ENCODE results near the gene SETBP1. TPM values are rescaled to one million over a fixed set of nuclear protein-coding genes. Genes with fewer than 3 reads are reported as not detected.

SETBP1 gene
- total RNA-seq, 1 experiment from 2014 or later, result 0.05 TPM

GRCh38 chr18:44714376-44714775, 33.7 kb downstream of the SETBP1 start:
- ATAC-seq, result no peak
- Histone ChIP-seq H3K4me1 (ENCODE audit: control insufficient read depth in 1 of 2, insufficient read depth in 2 of 2, low read length in 2 of 2) (no peaks in the 10 kb centered on the region), H2AFZ (ENCODE audit: low read depth, low read length, poor library complexity, severe bottlenecking) (no peak overlapping the region), H3K4me3 (replicated peaks in 1 of 2; ENCODE audit: low read depth in 1 of 2, low read length in 2 of 2) (no peak overlapping the region), H4K20me1 (ENCODE audit: insufficient read depth) (no peaks in the 10 kb centered on the region), H3K27ac (ENCODE audit: low read depth, low read length) (no peak overlapping the region), H3K27me3 (ENCODE audit: insufficient read depth, low read length) (no peaks in the 10 kb centered on the region), H3K79me2 (ENCODE audit: insufficient read depth, low read length) (no peaks in the 10 kb centered on the region), H3K9ac (ENCODE audit: low read length) (no peak overlapping the region), H3K9me3 (ENCODE audit: control insufficient read depth in 1 of 2, insufficient read depth in 1 of 2, low read depth in 1 of 2, low read length in 2 of 2) (peaks cover 0 to 17% of the 10 kb centered on the region in 2 experiments; a peak in 2 of 4 replicates), H3K4me2 (ENCODE audit: low read length) (no peak overlapping the region), H3K36me3 (ENCODE audit: control insufficient read depth in 1 of 2, insufficient read depth in 2 of 2, low read length in 2 of 2) (no peaks in the 10 kb centered on the region; a peak in 1 of 4 replicates), H3K9me2 (ENCODE audit: insufficient read depth) (no peaks in the 10 kb centered on the region)
- intact Hi-C loops (cut with micrococcal nuclease), result no loop called here
- BruUV-seq (replicated peaks), result no TSS peak
- no peak for TF ChIP-seq POLR2AphosphoS5 (IDR thresholded peaks at IDR 0.05; ENCODE audit: low read depth, low read length)
- no peak for TF ChIP-seq MAX (IDR thresholded peaks at IDR 0.05)
- no peak for TF ChIP-seq EZH2 (IDR thresholded peaks at IDR 0.05)
- no peak for TF ChIP-seq ELF1 (IDR thresholded peaks at IDR 0.05; ENCODE audit: borderline replicate concordance, low read depth)
- TF ChIP-seq SRF (IDR thresholded peaks at IDR 0.05; ENCODE audit: low read depth), result no peak
- no peak for TF ChIP-seq CBX3 (IDR thresholded peaks at IDR 0.05; ENCODE audit: low read depth)
- TF ChIP-seq TCF7L2 (IDR thresholded peaks at IDR 0.05; ENCODE audit: borderline replicate concordance, extremely low read depth, insufficient read depth, insufficient read length), result no peak
- no peak for TF ChIP-seq SIN3A (IDR thresholded peaks at IDR 0.05; ENCODE audit: low read depth)
- TF ChIP-seq REST (IDR thresholded peaks at IDR 0.05; ENCODE audit: low read depth), result no peak
- no peak for TF ChIP-seq RAD21 (IDR thresholded peaks at IDR 0.05; ENCODE audit: low read depth)
- no peak for TF ChIP-seq ATF3 (IDR thresholded peaks at IDR 0.05)
- TF ChIP-seq ZFX (IDR thresholded peaks at IDR 0.05), result no peak
- no peak for TF ChIP-seq ZBTB33 (IDR thresholded peaks at IDR 0.05; ENCODE audit: extremely low read depth, insufficient replicate concordance, low read length)
- no peak for DNase-seq (ENCODE audit: low read depth, low spot score)
- CTCF ChIA-PET, result no interaction called here
- RAD21 ChIA-PET (ENCODE audit: low non-redundant PET in 1 of 2, low total read pairs in 2 of 2, uncharacterized antibody in 2 of 2, unreplicated experiment in 2 of 2), result no interaction called here
- POLR2A ChIA-PET, result no interaction called here
